PC-3 (cell line): Measurements from ENCODE around the gene GBX1.

ENCODE experiments used
- CTCF ChIP-seq: fragments of 300-600 bp; sonication (generic); conservative IDR thresholded peaks from 2 replicates; pipeline ENCODE4 v1.5.1; 2017; ENCODE audit warnings: antibody characterized with exemption, low read depth, mild to moderate bottlenecking, low read length
- EZH2 ChIP-seq: fragments of 300-600 bp; sonication (generic); IDR thresholded peaks from one replicate; pipeline ENCODE4 v1.6.1; 2017; ENCODE audit warnings: antibody characterized with exemption, mild to moderate bottlenecking, low read length; ENCODE audit not compliant: unreplicated experiment

- TF ChIP-seq CTCF, result no peak
- no peak for TF ChIP-seq EZH2
These were observed 38.2 kb upstream of the GBX1 start for GRCh38 chr7:151205730-151206129.
